ENCODE measurements around the gene LDLRAD4.

DNA sequence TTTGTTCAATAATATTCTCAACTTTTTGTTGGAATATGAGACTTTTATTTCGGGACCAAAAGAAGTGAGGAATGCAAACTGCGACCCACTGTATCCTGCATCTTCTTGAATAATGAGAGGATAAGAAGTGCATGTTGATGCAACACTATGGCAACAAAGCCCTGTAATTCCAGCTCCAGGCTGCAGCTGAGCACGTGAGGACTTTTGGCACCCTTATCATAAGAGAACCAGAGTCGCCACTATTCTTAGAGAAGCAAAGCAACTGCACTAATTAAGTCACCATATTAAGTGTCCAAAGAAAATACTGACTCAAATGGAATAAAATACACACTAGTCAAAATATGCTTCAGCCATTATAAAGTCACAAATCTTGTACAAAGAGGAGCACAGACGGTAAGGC is 441.9 kb downstream of the LDLRAD4 start:
- TF ChIP-seq, protein P1, sequence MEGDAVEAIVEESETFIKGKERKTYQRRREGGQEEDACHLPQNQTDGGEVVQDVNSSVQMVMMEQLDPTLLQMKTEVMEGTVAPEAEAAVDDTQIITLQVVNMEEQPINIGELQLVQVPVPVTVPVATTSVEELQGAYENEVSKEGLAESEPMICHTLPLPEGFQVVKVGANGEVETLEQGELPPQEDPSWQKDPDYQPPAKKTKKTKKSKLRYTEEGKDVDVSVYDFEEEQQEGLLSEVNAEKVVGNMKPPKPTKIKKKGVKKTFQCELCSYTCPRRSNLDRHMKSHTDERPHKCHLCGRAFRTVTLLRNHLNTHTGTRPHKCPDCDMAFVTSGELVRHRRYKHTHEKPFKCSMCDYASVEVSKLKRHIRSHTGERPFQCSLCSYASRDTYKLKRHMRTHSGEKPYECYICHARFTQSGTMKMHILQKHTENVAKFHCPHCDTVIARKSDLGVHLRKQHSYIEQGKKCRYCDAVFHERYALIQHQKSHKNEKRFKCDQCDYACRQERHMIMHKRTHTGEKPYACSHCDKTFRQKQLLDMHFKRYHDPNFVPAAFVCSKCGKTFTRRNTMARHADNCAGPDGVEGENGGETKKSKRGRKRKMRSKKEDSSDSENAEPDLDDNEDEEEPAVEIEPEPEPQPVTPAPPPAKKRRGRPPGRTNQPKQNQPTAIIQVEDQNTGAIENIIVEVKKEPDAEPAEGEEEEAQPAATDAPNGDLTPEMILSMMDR (IDR thresholded peaks at IDR 0.05; ENCODE audit: insufficient read depth, low read length) = no peak
- TF ChIP-seq POLR2AphosphoS5 (IDR thresholded peaks at IDR 0.05; ENCODE audit: low read depth) = no peak
- no peak for TF ChIP-seq SPI1 (IDR thresholded peaks at IDR 0.05; ENCODE audit: borderline replicate concordance, low read depth)
- TF ChIP-seq GABPA (IDR thresholded peaks at IDR 0.05; ENCODE audit: low read depth) = no peak

All from HL-60 (cell line).